Smooth muscle cell of bladder (primary cell): Measurements from ENCODE around the gene PCDHB10. TPM values are rescaled to one million over a fixed set of nuclear protein-coding genes. Genes with fewer than 3 reads are reported as not detected.

Experiments used
- total RNA-seq: library from RNA; depleted of rRNA; stranded (reverse); fragments of >200 nt; gene quantifications from 2 replicates; pipeline ENCODE4 v1.2.3, GENCODE V29; 2014

Gene PCDHB10
- total RNA-seq = 0.28 and 0.71 TPM in 2 replicates

DNA sequence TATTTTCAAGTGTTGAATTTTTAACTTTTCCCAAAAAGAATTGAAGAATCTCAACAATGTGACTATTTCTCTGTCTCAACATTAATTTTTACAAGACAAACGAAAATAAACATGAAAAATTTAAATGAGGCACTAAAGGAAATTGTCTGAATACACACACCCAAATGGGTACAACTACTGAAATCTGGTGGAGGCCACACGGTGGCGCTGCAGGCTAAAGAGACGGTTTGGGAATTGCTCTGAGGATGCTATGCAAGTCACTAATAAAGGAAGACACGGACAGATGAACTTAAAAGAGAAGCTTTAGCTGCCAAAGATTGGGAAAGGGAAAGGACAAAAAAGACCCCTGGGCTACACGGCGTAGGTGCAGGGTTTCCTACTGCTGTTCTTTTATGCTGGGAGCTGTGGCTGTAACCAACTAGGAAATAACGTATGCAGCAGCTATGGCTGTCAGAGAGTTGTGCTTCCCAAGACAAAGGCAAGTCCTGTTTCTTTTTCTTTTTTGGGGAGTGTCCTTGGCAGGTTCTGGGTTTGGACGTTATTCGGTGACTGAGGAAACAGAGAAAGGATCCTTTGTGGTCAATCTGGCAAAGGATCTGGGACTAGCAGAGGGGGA lies at the start of gene PCDHB10:
PCDHB10 (plus strand) TSS at position 244 of the 616 bp plus-strand sequence; CDS start at position 444, 200 bp downstream.

DNA sequence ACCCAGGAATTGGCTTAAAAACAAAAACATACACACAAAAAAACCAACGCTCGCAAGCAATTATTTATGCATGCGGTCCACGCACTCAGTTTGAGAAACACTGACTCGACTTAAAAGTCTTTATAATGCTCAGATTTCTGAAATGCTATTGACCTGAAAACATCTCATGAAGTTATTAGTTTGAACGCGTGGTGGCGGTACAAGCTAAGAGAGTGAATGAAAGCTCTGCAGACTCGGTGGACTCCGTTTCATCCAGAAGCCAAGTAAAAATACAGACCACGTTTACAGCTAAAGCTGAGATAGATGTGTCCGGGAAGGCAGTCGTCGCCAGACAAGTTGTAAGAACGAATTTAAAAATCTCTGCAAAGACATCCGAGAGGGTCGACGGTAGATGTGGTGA lies 42.3 kb upstream of the PCDHB10 start, which contains the start of gene PCDHB6:
PCDHB6 (plus strand) TSS at position 246 of the 400 bp plus-strand sequence. CDS start 201 bp downstream, outside the sequence.

DNA sequence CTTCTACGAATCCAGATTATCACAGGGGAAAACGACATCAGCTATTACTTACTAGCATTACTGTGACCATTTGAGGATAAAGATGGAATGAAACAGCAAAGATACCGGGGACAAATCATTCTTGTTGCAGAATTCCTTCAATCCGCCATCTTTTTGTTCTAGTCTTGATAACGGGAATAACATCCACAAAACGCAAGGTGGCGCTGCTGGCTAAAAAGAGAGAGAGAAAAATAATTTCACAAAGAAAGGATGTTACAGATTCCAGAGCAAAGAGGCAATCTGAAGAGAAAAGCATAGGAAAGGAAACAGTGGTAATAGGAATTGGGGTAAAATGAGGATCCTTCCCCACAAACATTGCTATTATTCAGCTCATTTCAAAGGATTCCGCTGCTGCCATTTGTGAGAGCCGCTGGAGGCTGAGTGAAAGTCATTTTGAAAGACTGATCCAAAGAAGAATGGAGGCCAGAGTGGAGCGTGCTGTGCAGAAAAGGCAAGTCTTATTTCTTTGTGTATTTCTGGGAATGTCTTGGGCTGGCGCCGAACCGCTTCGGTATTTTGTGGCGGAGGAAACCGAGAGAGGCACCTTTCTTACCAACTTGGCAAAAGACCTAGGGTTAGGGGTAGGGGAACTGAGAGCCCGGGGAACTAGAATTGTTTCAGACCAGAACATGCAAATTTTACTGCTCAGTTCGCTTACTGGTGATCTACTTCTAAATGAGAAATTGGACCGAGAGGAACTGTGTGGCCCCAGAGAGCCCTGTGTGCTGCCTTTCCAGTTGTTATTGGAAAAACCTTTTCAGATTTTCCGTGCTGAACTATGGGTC lies 19.6 kb upstream of the PCDHB10 start, which contains the start of gene PCDHB7:
PCDHB7 (plus strand) TSS at position 264 of the 824 bp plus-strand sequence; CDS start at position 456, 192 bp downstream.

DNA sequence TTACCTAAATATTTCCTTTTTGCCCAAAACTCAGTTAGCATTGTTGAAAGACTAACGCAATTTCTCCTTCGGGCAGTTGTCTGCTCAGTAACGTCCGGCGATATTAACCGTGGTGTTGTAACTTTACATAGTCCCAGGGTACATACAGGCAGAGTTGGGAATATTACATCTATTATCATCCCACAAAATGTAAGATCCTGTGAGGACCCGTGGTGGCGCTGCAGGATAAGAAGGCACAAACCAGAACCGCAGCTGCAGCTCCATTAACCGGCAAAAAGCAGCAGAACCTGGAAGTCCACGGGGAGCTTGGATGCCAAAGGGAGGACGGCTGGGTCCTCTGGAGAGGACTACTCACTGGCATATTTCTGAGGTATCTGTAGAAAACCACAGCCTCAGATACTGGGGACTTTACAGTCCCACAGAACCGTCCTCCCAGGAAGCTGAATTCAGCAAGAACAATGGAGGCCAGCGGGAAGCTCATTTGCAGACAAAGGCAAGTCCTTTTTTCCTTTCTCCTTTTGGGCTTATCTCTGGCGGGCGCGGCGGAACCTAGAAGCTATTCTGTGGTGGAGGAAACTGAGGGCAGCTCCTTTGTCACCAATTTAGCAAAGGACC lies 14.5 kb upstream of the PCDHB10 start, which contains the start of gene PCDHB8:
PCDHB8 (plus strand) TSS at position 214 of the 615 bp plus-strand sequence; CDS start at position 459, 245 bp downstream.

DNA sequence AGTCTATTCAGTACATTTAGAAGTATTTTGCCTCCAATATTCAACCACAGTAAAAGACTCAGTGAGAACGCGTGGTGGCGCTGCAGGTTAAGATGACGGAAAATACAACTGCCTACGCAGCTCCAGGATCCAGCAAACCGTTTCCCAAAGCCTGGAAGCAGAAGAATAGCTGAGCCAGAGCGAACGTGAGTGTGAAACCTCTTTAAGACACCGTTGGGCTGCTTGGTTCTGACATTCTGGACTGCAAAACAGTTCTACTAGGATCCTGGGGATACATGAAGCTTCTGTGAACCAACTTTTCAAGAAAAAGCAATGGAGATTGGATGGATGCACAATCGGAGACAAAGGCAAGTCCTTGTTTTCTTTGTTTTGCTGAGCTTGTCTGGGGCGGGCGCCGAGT lies 9.9 kb upstream of the PCDHB10 start, which contains the start of gene PCDHB16:
PCDHB16 (plus strand) TSS at position 140 of the 400 bp plus-strand sequence; CDS start at position 313, 173 bp downstream.

DNA sequence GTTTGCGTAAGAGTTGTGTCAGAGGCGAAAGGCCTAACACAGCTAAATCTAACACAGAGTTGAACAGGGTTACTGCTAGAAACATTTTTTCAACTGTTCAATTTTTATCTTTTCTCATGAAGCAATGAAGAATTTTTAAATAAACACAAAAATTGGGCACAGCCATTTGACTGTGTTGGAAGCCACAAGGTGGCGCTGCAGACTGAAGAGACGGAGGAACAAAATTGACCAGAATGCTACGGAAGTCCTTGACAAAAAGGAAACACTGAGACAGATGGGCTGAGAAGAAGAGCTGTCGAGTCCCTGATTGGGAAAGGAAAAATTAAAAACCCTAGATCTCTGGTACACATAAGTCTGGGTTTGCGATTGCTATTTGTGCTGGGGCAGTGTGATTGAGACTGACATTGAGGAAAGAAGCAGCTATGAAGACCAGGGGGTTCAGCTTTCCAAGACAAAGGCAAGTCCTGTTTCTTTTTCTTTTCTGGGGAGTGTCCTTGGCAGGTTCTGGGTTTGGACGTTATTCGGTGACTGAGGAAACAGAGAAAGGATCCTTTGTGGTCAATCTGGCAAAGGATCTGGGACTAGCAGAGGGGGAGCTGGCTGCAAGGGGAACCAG lies 5.1 kb upstream of the PCDHB10 start, which contains the start of gene PCDHB9:
PCDHB9 (plus strand) TSS at position 265 of the 616 bp plus-strand sequence; CDS start at position 423, 158 bp downstream.

DNA sequence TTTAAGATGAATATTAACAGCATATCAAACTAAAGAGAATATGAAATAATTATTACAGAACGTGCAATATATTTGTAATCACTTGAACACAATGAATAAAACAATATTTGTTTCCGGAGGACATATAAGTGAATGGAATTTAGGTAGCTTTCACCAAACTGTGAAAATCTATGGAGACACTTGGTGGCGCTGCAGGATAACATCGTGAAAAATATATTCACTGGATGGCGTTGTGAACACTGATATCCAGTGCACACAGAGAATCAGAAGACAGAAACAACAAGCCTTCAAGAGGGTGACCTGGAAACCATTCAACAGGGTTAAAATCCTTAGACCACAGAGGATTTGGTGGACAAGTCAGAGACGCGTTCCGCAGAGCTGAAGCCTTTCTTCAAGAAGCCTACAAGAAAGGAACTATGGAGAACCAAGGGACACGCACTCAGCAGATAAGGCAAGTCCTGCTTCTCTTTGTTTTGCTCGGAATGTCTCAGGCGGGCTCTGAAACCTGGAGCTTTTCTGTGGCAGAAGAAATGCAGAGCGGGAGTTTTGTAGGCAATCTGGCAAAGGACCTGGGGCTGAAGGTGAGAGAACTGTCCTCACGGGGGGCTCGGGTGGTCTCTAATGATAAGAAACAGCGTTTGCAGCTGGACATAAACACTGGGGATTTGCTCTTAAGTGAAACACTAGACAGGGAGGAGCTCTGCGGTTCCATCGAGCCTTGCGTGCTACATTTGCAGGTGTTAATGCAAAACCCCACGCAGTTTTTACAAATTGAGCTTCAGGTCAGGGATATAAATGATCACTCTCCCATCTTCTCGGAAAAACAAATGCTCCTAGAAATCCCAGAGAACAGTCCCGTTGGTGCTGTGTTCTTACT lies 7.4 kb downstream of the PCDHB10 start, which contains the start of gene PCDHB11:
PCDHB11 (plus strand) TSS at position 269 of the 877 bp plus-strand sequence; CDS start at position 417, 148 bp downstream.

DNA sequence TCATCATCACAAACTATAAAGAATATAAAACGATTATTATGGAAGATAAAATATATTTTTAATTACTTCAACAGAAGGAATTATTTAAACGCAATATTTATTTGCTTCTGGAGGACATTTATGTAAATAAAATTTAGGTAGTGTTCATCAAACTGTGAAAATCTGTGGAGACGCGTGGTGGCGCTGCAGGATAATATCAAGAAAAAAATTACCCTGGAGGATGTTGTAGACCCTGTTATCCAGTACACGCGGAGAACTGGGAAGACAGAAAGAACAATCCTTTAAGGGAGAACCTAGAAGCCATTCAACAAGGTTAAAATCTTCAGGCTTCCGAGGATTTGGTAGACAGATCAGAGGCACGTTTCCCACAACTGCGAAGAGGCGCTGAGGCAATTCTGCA lies 16.3 kb downstream of the PCDHB10 start, which contains the start of gene PCDHB12:
PCDHB12 (plus strand) TSS at position 242 of the 400 bp plus-strand sequence. CDS start 189 bp downstream, outside the sequence.

DNA sequence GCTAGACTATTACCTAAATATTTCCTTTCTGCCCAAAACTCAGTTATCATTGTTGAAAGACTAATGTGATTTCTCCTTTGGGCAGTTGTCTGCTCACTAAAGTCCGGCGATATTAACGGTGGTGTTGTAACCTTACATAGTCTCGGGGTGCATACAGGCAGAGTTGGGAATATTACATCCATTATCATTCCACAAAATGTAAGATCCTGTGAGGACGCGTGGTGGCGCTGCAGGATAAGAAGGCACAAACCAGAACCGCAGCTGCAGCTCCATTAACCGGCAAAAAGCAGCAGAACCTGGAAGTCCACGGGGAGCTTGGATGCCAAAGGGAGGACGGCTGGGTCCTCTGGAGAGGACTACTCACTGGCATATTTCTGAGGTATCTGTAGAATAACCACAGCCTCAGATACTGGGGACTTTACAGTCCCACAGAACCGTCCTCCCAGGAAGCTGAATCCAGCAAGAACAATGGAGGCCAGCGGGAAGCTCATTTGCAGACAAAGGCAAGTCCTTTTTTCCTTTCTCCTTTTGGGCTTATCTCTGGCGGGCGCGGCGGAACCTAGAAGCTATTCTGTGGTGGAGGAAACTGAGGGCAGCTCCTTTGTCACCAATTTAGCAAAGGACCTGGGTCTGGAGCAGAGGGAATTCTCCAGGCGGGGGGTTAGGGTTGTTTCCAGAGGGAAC lies 21.6 kb downstream of the PCDHB10 start, which contains the start of gene PCDHB13:
PCDHB13 (plus strand) TSS at position 264 of the 684 bp plus-strand sequence; CDS start at position 469, 205 bp downstream.

DNA sequence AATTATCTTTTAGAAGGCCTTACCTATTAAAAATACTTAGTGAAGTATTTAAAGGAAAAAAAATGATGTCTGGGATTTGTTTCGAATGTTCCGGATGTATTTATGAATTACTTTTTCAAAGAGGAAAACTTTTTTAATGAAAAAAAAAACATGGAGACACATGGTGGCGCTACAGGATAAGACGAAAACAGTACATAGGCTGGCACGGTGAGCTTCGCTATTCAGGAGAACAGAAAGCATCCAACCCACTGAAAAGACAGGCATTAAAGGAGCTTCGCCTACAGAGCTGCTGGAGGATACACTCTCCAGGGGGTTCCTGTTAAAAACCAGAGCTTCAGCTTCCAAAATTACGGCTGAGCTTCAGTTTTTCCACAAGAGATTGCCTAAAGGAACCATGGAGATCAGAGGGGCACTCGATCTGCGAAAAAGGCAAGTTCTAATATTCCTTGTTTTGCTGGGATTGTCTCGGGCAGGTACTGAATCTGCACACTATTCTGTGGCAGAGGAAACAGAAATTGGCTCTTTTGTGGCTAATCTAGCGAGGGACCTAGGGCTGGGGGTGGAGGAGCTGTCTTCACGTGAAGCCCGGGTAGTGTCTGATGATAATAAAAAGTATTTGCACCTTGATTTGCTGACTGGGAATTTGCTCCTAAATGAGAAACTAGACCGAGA lies 31.1 kb downstream of the PCDHB10 start, which contains the start of gene PCDHB14:
PCDHB14 (plus strand) TSS at position 232 of the 672 bp plus-strand sequence; CDS start at position 395, 163 bp downstream.

Other genes starting within 250 kb of the PCDHB10 start
- gene PCDHAC2, start 225.9 kb upstream of the PCDHB10 start, total RNA-seq = 0.14 and 0.28 TPM in 2 replicates
- gene PCDHB1, start 141.0 kb upstream of the PCDHB10 start, total RNA-seq = not detected in 2 replicates
- 1.6 and 1.8 TPM in 2 replicates for gene PCDHB2, start 97.7 kb upstream of the PCDHB10 start, total RNA-seq
- gene PCDHB3, start 91.9 kb upstream of the PCDHB10 start, total RNA-seq = 0.55 and 0.57 TPM in 2 replicates
- gene PCDHB4, start 70.5 kb upstream of the PCDHB10 start, total RNA-seq = 0.09 and 0.14 TPM in 2 replicates
- 0.57 and 1.4 TPM in 2 replicates for gene PCDHB5, start 57.1 kb upstream of the PCDHB10 start, total RNA-seq
- gene PCDHB6, start 42.3 kb upstream of the PCDHB10 start, total RNA-seq = under 0.01 and 0.09 TPM in 2 replicates
- 0.18 and 0.71 TPM in 2 replicates for gene PCDHB7, start 19.7 kb upstream of the PCDHB10 start, total RNA-seq
- gene PCDHB8, start 14.6 kb upstream of the PCDHB10 start, total RNA-seq = 0.09 and 0.43 TPM in 2 replicates
- gene PCDHB16, start 10.0 kb upstream of the PCDHB10 start, total RNA-seq = 0.18 and 0.85 TPM in 2 replicates
- 0.09 and 0.14 TPM in 2 replicates for gene PCDHB9, start 5.2 kb upstream of the PCDHB10 start, total RNA-seq
- gene PCDHB11, start 7.3 kb downstream of the PCDHB10 start, total RNA-seq = 0.18 and 0.28 TPM in 2 replicates
- gene PCDHB12, start 16.4 kb downstream of the PCDHB10 start, total RNA-seq = 0.09 and 0.43 TPM in 2 replicates
- 0.28 TPM in 2 replicates for gene PCDHB13, start 21.6 kb downstream of the PCDHB10 start, total RNA-seq
- gene PCDHB14, start 31.0 kb downstream of the PCDHB10 start, total RNA-seq = 0.46 and 0.85 TPM in 2 replicates
- gene PCDHB15, start 53.0 kb downstream of the PCDHB10 start, total RNA-seq = 0.46 and 0.71 TPM in 2 replicates
- 0.14 and 0.18 TPM in 2 replicates for gene SLC25A2, start 111.7 kb downstream of the PCDHB10 start, total RNA-seq
- gene TAF7, start 128.4 kb downstream of the PCDHB10 start, total RNA-seq = 75.2 and 97.5 TPM in 2 replicates
- gene PCDHGA1, start 138.2 kb downstream of the PCDHB10 start, total RNA-seq = 1.1 TPM in 2 replicates
- 2.7 and 2.8 TPM in 2 replicates for gene PCDHGA2, start 146.4 kb downstream of the PCDHB10 start, total RNA-seq
- 0.85 and 1.4 TPM in 2 replicates for gene PCDHGA3, start 151.5 kb downstream of the PCDHB10 start, total RNA-seq
- gene PCDHGB1, start 157.7 kb downstream of the PCDHB10 start, total RNA-seq = 2.3 and 3.3 TPM in 2 replicates
- 3.3 and 4.5 TPM in 2 replicates for gene PCDHGA4, start 162.7 kb downstream of the PCDHB10 start, total RNA-seq
- gene PCDHGB2, start 167.6 kb downstream of the PCDHB10 start, total RNA-seq = 2.4 and 2.7 TPM in 2 replicates
- gene PCDHGA5, start 171.8 kb downstream of the PCDHB10 start, total RNA-seq = 1.3 TPM in 2 replicates
- gene PCDHGB3, start 177.9 kb downstream of the PCDHB10 start, total RNA-seq = 5.3 and 5.4 TPM in 2 replicates
- 3.0 and 3.2 TPM in 2 replicates for gene PCDHGA6, start 181.5 kb downstream of the PCDHB10 start, total RNA-seq
- gene PCDHGA7, start 190.4 kb downstream of the PCDHB10 start, total RNA-seq = 4.1 and 4.6 TPM in 2 replicates
- 26.9 and 27.5 TPM in 2 replicates for gene PCDHGB4, start 195.3 kb downstream of the PCDHB10 start, total RNA-seq
- 3.0 and 3.3 TPM in 2 replicates for gene PCDHGA8, start 200.3 kb downstream of the PCDHB10 start, total RNA-seq
- gene PCDHGB5, start 205.6 kb downstream of the PCDHB10 start, total RNA-seq = 15.9 and 19.9 TPM in 2 replicates
- gene PCDHGA9, start 210.4 kb downstream of the PCDHB10 start, total RNA-seq = 2.7 and 3.1 TPM in 2 replicates
- gene PCDHGB6, start 215.7 kb downstream of the PCDHB10 start, total RNA-seq = 2.7 and 3.1 TPM in 2 replicates
- 4.3 and 5.4 TPM in 2 replicates for gene PCDHGA10, start 220.6 kb downstream of the PCDHB10 start, total RNA-seq
- gene PCDHGB7, start 225.3 kb downstream of the PCDHB10 start, total RNA-seq = 6.3 and 6.9 TPM in 2 replicates
- 6.4 and 8.5 TPM in 2 replicates for gene PCDHGA11, start 228.7 kb downstream of the PCDHB10 start, total RNA-seq
- gene PCDHGA12, start 238.2 kb downstream of the PCDHB10 start, total RNA-seq = 9.1 and 11.7 TPM in 2 replicates